Suppressor macrophage treated with lipopolysaccharide for 1 hour (primary cell): ENCODE measurements around the gene TTBK1.

ENCODE experiments used
- DNase-seq, 3 donors: peaks; one replicate each; pipeline ENCODE4 v3.0.0-alpha.2; 2020 to 2022

Gene TTBK1

GRCh38 chr6:43307451-43308100, 64.3 kb downstream of the TTBK1 start:
- DNase-seq, result no peak

- DNase-seq, result peak in 2 of 3 donors; percentile 27 to 43
Observed at GRCh38 chr6:43308101-43308989, 65.1 kb downstream of the TTBK1 start, which contains the start of gene CRIP3. Gene CRIP3 (minus strand): TSS chr6:43308826. CDS start chr6:43308792, 34 bp downstream.

GRCh38 chr6:43308990-43309477, 65.8 kb downstream of the TTBK1 start:
- no peak for DNase-seq

GRCh38 chr6:43310134-43310533, 66.9 kb downstream of the TTBK1 start:
- peak; percentile 33 to 58 (median 44) for DNase-seq

- no peak for DNase-seq
Observed at GRCh38 chr6:43310624-43311023, 67.3 kb downstream of the TTBK1 start.

- DNase-seq, result peak; percentile 35 to 60 (median 56)
Observed at GRCh38 chr6:43311666-43312065, 68.4 kb downstream of the TTBK1 start.

- DNase-seq, result no peak
Observed at GRCh38 chr6:43313813-43314212, 70.5 kb downstream of the TTBK1 start.

GRCh38 chr6:43318011-43318410, 74.7 kb downstream of the TTBK1 start:
- DNase-seq, result peak; percentile 18 to 34 (median 33)

- DNase-seq, result no peak
Observed at GRCh38 chr6:43325876-43326275, 82.6 kb downstream of the TTBK1 start.

- no peak for DNase-seq
Observed at GRCh38 chr6:43328528-43328927, 85.2 kb downstream of the TTBK1 start.

- no peak for DNase-seq
Observed at GRCh38 chr6:43331470-43331869, 88.2 kb downstream of the TTBK1 start.

GRCh38 chr6:43331891-43332290, 88.6 kb downstream of the TTBK1 start:
- DNase-seq, result peak; percentile 31 to 68 (median 58)

- DNase-seq, result peak; percentile 60 to 72 (median 68)
Observed at GRCh38 chr6:43334466-43335095, 91.3 kb downstream of the TTBK1 start.

- no peak for DNase-seq
Observed at GRCh38 chr6:43335469-43335868, 92.2 kb downstream of the TTBK1 start.

GRCh38 chr6:43336382-43336781, 93.1 kb downstream of the TTBK1 start:
- no peak for DNase-seq
